CD4-positive, alpha-beta T cell treated with Interleukin-15 for 4 hours (primary cell): Measurements from ENCODE around the gene RSPO3.
"Not testable (repeated sequence)": the region's sequence is repeated elsewhere in the genome, so short reads cannot be mapped to it uniquely, and the experiment has no call there.

Experiments
- DNase-seq: peaks from one replicate; pipeline ENCODE4 v3.0.0-alpha.2; 2020; ENCODE audit warnings: low spot score

The RSPO3 gene

DNA sequence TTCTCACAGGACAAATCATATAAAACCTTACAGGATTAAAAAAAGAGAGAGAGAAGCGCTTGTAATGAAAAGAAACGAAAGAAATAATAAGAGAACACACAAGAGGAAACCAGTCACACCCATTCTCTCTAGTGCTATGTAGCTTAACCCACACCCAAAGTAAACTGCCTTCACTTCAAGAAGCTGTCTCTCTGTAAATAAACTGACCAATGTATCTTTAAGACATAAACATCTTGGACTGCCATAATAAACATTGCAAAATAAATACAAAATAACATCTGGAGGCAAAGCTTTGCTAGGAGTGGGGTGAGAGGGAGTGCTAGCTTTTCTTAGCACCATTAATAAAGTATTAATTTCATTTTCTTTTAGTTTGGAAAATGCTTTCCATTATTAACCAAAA lies 86.6 kb downstream of the RSPO3 start:
- no peak for DNase-seq

DNA sequence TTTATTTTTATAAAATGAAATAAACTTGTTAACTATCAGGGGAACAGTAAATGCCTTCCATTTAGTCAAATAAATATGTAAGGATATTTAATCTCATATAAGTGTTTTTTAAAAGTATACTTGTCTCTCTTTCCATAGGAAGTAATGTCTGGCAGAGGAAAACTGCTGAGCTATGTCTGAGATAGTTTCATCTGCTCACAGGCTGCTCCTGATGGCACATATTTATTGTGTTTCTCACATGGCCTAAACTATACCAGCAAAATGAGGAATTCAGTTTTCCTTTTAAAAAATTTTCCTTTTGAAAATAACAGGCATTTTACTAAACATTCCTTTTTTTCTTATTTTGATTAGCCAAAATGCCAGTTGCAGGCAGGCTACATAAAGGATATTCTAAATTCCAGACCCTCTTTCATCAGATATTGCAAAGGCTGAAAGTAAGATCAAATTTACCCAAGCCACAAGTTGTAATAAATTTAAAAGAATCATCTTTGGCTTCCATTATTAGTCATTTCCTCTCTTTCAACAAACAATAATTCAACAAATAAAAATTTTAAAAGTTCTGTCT lies 88.1 kb downstream of the RSPO3 start:
- no peak for DNase-seq

DNA sequence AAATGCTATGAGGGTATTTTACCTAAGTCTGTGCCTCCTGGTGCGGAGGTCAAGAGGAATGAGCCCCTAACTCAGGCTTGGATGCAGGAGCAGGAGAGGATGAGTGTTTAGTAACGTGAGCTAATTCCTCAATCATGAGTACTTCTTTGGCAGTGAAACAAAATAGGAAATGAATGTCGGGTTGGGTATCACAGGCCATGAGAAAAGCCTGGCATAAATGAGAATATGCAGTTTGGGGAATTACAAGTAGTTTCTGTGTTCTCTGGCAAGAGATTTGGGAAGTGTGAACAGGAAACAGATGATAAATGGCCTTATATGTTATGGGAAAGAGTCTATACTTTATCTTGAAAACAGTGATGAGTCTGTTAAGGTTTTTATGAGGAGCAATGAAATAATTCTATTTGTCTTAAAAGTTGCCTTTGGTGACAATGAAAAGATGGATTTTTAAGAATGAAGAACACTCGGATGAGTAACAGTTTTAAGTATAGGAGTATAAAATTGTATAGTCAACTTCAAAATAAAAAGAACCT lies 89.2 kb downstream of the RSPO3 start:
- no peak for DNase-seq

DNA sequence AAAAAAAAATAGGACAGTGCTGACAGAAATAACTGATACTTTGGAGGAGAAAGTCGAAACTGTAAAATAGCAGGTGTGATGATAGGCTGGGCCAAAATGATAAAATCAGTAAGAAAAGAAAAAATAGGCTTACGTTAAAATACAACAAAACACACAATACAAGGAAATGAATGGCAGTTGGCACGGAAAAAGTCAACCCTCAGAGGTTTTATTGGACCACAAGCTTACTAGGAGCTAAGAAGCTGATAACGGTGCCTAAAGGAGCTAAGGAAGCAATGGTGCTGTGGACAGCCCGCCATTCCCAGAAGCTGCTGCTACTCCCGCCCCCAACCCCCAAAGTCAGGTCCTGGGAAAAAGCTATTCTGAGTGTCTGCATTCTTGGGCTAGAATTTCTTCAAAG lies 92.3 kb downstream of the RSPO3 start:
- DNase-seq: no peak

DNA sequence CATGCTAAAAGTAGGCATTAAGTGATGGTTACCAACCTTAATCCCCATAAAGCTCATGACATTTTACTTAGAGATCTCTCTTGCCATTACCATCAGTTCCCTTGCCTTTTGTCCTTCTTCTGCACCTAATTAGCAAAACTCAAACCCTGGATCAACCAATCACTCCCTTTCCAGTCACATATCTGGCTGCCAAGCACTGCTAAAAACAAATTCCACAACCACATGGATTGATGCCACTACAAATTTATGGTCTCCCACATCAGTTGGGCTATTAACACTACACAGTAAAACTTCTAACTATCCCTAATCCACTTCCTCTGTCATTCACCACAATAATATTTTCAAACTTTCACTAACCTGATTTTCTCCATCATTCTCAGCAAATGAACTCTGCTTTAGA lies 93.9 kb downstream of the RSPO3 start:
- DNase-seq: no peak

DNA sequence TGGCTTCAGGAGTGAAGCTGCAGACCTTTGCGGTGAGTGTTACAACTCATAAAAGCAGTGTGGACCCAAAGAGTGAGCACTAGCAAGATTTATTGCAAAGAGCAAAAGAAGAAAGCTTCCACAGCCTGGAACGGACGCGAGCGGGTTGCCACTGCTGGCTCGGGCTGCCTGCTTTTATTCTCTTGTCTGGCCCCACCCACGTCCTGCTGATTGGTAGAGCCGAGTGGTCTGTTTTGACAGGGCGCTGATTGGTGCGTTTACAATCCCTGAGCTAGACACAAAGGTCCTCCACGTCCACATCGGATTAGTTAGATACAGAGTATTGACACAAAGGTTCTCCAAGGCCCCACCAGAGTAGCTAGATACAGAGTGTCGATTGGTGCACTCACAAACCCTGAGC lies 95.6 kb downstream of the RSPO3 start:
- DNase-seq: not testable (repeated sequence)

DNA sequence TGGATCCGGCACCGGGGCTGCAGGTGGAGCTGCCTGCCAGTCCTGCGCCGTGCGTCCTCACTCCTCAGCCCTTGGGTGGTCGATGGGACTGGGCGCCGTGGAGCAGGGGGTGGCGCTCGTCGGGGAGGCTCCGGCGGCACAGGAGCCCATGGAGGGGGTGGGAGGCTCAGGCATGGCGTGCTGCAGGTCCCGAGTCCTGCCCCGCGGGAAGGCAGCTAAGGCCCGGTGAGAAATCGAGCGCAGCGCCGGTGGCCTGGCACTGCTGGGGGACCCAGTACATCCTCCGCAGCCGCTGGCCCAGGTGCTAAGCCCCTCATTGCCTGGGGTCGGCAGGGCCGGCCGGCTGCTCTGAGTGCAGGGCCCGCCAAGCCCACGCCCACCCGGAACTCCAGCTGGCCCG lies 96.1 kb downstream of the RSPO3 start:
- DNase-seq: not testable (repeated sequence)

DNA sequence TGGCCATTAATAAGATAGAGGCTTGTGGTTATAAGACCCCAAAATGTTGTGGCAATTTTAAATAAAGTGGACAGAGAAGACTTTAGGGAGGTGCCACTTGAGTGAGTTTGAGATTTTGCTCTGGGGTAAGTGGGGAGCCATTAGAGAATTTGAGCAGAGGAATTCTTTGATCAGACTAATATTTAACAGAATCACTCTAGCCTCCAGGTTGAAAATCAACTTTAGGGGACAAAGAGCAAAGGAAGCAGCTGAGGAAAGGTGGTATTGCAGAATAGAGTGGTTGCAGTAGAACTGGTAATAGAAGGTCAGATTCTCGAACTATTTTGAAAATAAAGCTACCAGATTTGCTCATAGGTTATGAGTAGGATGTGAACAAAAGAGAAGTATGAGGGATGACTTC lies 97.5 kb downstream of the RSPO3 start:
- no peak for DNase-seq

DNA sequence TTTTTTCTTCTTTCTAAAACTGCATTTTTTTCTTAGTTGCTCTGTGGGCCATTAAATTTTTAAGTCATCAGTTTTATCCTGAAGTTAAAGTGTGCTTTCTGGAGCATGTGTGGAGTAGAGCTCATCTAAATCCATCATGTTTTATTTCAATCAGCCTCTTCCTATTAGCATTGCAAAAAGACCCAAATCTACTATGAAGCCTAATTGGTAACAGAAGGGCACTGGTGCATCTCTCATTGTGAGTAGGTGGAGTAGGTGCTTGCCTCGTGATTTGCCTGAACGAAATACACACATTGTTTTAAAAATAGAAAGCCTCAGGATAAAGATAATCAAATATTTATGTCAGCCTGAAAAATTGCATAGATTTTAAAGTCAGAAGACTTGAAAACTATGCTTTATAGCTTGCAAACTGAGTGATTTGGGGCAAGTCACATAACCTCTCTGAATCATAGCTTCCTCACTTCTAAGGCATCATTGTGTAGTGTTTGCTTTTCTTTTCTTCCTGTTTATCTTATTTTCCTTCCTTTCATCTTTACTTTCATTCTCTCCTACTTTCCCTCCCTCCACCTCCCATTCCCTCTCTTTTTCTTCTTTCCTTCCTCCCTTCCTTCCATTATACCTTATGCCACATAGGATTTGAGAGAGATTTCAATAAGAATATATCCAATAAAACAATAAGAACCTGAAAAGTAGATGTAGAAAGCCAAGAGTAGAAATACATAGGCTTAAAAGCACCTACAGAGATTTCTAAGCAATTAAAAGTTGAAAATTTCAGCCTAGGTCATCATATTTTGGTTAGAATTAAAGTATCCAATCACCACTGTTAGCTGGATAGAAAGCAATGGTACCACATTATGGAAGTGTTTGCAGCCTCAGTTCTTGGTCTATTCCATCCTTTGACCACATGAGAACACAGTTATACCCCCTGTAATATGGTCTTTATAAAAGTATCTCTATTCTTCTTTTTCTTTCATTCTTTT lies 98.6 kb downstream of the RSPO3 start:
- DNase-seq: no peak

DNA sequence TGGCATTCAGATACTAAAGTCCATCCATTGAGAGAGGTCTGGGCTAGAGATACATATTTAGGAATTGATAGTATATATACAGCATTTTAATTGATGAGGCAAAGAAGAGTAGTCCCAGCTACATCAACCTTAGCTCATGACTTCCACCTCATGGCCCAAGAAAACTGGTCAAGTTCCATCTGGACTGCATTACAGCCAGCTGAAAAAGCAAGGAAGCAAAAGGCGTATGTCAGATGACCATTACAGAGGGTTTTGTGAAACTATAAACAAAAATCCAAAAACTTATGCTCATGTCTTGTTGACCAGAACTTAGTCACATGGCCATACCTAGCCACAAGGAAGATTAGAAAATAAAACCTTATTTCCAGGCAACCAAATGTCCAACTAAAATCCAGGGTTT lies 101.4 kb downstream of the RSPO3 start:
- DNase-seq: no peak

DNA sequence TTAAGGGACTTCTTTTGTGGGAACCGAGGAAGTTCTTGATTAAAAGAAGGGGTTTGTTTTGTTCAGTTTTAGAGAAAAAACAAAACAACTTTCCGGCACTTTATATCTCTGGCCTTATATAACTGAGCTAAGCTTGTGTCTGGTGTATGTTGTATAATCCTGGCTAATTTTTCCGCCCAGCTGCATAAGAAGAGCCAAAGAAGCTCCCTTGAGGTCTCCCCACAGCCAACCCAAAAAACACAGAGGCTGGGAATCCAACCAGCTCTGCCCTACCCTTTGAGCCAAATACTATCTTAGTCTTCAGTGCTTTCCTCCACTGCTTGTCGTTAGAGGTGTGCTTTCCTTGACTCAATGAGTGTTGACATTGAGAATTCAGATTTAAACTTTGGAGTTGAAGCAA lies 102.7 kb downstream of the RSPO3 start:
- DNase-seq: no peak

DNA sequence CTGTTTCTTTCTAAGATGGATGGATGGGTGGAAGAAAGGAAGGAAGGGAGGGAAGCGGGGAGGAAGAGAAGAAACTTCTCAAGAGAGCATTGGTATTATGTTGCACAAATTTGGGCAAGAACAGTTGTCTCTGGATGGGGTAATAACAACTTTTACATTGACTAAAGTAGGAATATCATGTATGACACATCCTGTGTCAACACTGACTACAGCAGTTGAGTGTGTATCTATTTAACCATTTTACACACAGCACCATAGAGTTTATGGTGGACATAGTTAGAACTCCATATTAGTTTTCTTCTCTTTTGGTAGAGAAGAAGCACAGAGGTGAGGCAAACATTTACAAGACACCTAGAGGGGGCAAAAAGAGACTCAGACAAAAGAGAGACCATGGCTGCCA lies 103.9 kb downstream of the RSPO3 start:
- DNase-seq: no peak

DNA sequence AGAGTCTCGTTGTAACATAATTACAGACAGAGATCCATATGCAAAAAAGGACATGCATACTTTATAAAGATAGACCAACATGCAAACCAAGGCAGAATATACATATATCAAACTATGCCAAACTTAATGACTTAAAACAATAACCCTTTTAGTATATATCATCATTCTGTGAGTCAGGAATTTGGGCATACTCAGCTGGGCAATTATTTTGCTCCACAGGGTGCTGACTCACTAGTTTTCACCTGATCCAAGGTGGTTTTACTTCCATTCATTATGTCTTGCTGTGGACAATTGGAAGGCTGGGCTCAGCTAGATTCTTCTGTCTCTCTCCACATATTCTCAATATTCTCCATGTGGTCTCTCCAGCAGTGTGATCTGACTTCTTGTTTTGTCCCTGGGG lies 107.0 kb downstream of the RSPO3 start:
- no peak for DNase-seq

DNA sequence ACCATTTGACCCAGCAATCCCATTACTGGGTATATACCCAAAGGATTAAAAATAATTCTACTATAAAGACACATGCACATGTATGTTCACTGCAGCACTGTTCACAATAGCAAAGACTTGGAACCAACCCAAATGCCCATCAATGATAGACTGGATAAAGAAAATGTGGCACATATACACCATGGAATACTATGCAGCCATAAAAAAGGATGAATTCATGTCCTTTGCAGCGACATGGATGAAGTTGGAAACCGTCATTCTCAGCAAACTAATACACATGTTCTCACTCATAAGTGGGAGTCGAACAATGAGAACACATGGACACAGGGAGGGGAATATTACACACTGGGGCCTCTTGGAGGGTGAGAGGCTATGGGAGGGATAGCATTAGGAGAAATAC lies 115.3 kb downstream of the RSPO3 start:
- not testable (repeated sequence) for DNase-seq

DNA sequence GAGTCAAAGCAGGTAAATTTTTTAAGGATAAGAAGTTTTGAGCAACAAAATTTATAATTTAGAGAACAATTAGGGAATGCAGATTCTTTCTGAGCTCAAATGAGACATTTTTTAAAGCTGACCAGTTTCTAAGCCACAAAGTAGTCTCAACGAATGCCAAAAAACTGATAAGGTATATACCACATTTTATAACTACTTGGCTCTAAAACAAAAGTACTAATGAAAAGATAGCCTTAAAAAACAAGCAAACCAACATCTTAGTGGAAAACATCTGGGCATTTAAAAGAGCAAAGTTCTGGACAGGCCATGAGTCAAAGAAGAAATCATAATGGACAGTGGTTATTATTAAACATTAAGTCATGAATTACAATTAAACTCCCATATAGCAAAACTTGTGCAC lies 125.0 kb downstream of the RSPO3 start:
- DNase-seq: no peak
